Activated CD4-positive, alpha-beta T cell treated with anti-CD3 and anti-CD28 coated beads, Interleukin-2, amount 50 U/mL, for 24 hours (primary cell): Measurements from ENCODE around the gene CBFB.
"Not testable (repeated sequence)": the region's sequence is repeated elsewhere in the genome, so short reads cannot be mapped to it uniquely, and the experiment has no call there.

Experiments used
- DNase-seq, 2 donors: peaks; one replicate each; pipeline ENCODE4 v3.0.0-alpha.2; 2020; ENCODE audit warnings: low read depth in 1 of 2, low spot score in 1 of 2

Gene CBFB

DNA sequence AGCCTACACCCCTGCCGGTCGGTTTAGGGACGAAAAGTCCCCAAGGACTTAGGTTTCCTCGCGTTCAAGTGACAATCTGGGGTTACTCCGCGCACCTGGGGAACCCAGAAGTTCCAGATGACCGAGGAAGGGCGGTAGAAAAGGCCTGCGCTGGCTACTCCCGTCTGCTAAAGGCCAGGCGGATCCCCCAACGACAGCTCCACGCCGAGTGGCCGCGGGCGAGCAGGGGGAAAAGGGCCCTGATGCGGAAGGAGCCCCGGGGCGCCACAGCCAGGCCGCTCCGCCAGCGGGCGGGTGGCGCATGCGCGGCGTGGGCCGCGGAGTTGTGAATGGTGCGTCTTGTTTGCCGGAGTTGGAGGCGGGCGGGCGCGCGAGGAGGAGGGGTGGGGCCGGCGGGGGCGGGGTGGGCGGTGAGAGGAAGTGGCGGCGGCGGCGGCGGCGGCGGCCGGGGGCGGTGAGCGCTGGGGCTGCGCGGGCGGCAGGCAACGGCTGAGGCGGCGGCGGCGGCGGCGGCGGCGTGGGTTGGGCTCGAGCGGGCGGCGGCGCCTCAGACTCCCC lies at the start of gene CBFB:
Gene CBFB (plus strand): TSS at position 454 of the 558 bp plus-strand sequence. CDS start 259 bp downstream, outside the sequence.
- DNase-seq: peak; percentile 84 to 86

- DNase-seq: no peak
These were observed 45.9 kb upstream of the CBFB start for GRCh38 chr16:66983033-66983432.

DNA sequence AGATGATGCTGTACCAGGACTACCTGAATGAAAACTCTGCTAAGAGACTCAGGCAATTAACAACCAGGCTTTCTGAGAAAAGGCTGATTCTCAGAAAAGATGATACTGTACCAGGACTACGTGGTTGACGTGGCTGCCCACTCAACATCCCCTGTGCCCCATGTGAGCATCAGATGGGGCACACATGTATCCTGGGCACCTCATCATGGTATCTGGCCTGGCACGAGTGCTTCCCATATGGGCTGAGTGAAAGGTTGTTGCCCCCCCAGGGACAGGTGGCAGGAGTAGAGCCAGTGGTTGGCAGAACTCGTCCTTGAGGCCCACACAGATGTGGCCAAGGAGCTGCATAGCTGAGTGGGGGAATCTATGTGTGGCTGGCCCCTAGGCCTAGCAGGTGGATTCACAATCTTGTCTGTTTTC lies 44.0 kb upstream of the CBFB start:
- DNase-seq: peak; percentile 42 to 58

GRCh38 chr16:66986559-66986958 lies 42.4 kb upstream of the CBFB start:
- DNase-seq: no peak

- DNase-seq: no peak
These were observed 40.7 kb upstream of the CBFB start, which contains the start of gene CES4A for GRCh38 chr16:66988197-66988788. Gene CES4A (plus strand): TSS chr16:66988589. CDS start chr16:66988773, 184 bp downstream.

GRCh38 chr16:66991545-66992077 lies 37.3 kb upstream of the CBFB start:
- no peak for DNase-seq

- not testable (repeated sequence) for DNase-seq
These were observed 35.4 kb upstream of the CBFB start for GRCh38 chr16:66993558-66993957.

DNA sequence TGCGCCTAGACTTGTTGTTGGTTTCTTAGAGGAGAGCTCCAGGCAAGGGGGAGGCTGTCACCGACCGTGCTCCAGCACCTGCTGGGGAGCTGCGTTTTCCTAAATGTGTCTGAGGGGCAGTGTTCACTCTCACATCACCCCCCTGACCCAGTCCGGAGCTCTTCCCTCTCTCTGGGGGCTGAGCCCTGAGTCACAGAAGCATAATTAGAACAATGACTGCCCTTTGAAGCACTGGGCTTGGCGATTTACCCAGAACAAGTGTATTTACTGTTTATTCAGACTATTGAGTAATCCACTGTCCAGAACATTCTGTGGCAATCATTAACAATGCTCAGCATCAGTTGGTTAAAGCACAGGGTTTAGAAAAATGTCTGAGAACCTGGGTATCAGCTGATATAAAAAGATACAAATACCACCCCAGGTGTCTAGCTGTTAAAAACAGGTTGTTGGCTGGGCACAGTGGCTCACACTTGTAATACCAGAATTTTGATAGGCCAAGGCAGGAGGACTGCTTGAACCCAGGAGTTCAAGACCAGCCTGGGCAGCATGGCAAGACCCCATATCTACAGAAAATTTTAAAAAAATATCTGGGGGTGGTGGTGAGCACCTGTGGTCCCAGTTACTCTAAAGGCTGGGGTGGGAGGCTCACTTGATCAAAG lies 32.5 kb upstream of the CBFB start:
- no peak for DNase-seq

- no peak for DNase-seq
These were observed 32.0 kb upstream of the CBFB start for GRCh38 chr16:66996983-66997358.

GRCh38 chr16:67000384-67001351 lies 28.3 kb upstream of the CBFB start:
- DNase-seq: peak; percentile 26 to 27

GRCh38 chr16:67001726-67002125 lies 27.2 kb upstream of the CBFB start:
- no peak for DNase-seq

DNA sequence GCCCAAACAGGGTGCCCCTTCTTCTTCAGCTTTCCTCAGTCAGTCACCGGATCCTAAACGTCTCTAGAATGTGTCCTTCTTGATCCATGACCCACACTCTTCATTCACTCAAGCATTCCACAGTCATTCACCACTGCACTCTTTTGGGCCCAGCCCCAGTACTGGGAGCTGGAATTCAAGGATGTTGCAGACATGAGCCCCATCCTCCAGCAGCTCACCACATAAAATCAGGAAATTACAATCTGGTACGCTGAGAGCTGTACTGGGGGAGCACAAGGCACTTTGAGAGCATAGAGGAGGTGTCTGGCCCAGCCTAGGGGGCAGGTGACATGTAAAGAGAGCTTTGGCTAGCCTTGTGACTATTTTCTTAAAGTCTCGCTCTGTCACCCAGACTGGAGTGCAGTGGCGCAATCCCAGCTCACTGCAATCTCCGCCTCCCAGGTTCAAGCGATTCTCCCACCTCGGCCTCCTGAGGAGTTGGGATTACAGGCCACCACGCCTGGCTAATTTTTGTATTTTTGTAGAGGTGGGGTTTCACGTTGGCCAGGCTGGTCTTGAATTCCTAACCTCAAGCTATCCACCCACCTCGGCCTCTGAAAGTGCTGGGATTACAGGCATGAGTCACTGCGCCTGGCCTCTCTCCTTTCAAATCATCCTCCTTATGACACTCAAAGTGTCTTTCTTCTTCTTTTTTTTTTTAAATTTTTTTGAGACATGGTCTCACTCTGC lies 21.9 kb upstream of the CBFB start:
- no peak for DNase-seq

- no peak for DNase-seq
These were observed 19.8 kb upstream of the CBFB start for GRCh38 chr16:67009158-67009557.

- no peak for DNase-seq
These were observed 17.7 kb upstream of the CBFB start for GRCh38 chr16:67011274-67011673.

- no peak for DNase-seq
These were observed 15.6 kb upstream of the CBFB start for GRCh38 chr16:67013233-67013822.

DNA sequence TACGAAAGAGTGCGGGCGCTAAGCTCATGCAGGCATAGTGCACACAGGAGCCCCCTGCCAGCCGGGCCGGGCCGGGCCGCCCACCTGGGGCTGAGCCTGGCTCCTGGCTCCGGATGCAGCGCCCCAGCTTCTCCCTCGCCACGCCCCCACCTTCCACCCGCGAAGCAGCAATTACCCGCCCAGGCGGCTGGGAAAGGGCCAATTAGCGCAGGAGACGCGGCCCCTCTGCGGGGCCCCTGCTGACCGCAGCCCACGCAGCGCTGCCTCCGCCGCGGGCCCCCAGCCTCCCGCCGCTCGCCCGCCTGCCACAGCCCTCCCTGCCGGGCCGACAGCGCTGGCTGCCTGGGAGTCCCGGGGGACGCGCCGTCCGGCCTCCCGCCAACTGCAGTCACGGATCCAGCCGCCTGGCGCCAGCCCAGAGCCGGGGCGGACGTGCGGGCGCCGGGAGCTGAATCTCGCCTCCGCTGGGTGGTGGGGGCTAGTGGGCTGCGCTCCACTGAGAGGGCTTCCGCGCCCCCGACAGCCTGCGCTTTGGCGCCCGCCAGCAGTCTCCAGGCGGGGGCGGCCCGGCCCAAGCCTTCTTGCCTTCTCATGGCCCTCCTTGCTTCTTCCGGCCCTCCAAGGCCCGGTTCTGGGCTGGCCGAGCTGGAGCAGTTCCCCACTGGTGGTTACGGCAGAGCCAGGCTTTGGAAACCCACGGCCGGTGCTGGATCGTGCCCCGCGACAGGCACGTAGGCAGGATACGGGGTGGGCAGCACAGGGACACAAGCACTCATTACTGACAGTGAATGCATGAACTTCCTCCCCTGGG lies 14.9 kb upstream of the CBFB start:
- peak; percentile 39 to 46 for DNase-seq

GRCh38 chr16:67014634-67015312 lies 14.2 kb upstream of the CBFB start:
- DNase-seq: no peak

GRCh38 chr16:67015313-67015731 lies 13.6 kb upstream of the CBFB start:
- no peak for DNase-seq

DNA sequence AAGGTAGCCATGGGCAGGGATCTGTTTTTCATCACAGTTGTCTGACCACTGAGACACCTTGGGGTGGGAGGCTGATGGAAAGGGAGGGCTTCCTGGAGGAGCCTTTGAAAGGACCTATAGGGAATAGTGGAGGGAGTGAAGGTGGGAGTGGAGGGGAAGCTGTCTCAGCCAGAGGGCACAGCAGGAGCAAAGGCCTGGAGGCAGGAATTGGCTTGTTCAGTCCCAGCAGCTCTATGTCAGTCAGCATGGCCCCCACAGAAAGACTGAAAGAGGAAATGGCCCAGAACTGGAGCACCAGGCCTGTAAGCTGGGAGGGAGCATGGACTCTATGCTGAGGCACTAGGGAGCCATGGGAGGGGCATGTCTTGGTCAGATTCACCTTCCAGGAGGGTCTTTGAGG lies 12.8 kb upstream of the CBFB start:
- no peak for DNase-seq
